ENCODE measurements around the gene OR5H14.
"Not testable (repeated sequence)": the region's sequence is repeated elsewhere in the genome, so short reads cannot be mapped to it uniquely, and the experiment has no call there.

OR5H14 gene

GRCh38 chr3:98147179-98147578, at the start of gene OR5H14:
TSS of gene OR5H14 (plus strand) at chr3:98147479. CDS start at chr3:98149386, 1,907 bp downstream.
- DNase-seq, result no peak

- DNase-seq, result no peak
These were observed 47.4 kb upstream of the OR5H14 start for GRCh38 chr3:98099848-98100247.

- DNase-seq, result no peak
These were observed 39.1 kb upstream of the OR5H14 start for GRCh38 chr3:98108162-98108561.

GRCh38 chr3:98109807-98110549, 37.3 kb upstream of the OR5H14 start:
- no peak for DNase-seq

GRCh38 chr3:98110550-98110908, 36.8 kb upstream of the OR5H14 start:
- DNase-seq, result no peak

GRCh38 chr3:98114264-98114663, 33.0 kb upstream of the OR5H14 start:
- no peak for DNase-seq

GRCh38 chr3:98115717-98116116, 31.6 kb upstream of the OR5H14 start:
- no peak for DNase-seq

- no peak for DNase-seq
These were observed 16.9 kb upstream of the OR5H14 start, which contains the start of gene OR5H1 for GRCh38 chr3:98130421-98130820. TSS of gene OR5H1 (plus strand) at chr3:98130721. CDS start at chr3:98132698, 1,977 bp downstream.

- DNase-seq, result no peak
These were observed 10.6 kb upstream of the OR5H14 start for GRCh38 chr3:98136631-98137030.

- not testable (repeated sequence) for DNase-seq
These were observed 9.3 kb upstream of the OR5H14 start for GRCh38 chr3:98137826-98138557.

- no peak for DNase-seq
These were observed 6.7 kb upstream of the OR5H14 start for GRCh38 chr3:98140531-98140930.

- no peak for DNase-seq
These were observed 1.5 kb downstream of the OR5H14 start for GRCh38 chr3:98148751-98149150.

- DNase-seq, result not testable (repeated sequence)
These were observed 2.2 kb downstream of the OR5H14 start for GRCh38 chr3:98149456-98149855.

GRCh38 chr3:98151241-98151640, 4.0 kb downstream of the OR5H14 start:
- no peak for DNase-seq

- no peak for DNase-seq
These were observed 19.1 kb downstream of the OR5H14 start, which contains the start of gene OR5H15 for GRCh38 chr3:98166396-98166795. TSS of gene OR5H15 (plus strand) at chr3:98166696. CDS start at chr3:98168700, 2,004 bp downstream.

GRCh38 chr3:98171071-98171470, 23.8 kb downstream of the OR5H14 start:
- no peak for DNase-seq

GRCh38 chr3:98172621-98173020, 25.3 kb downstream of the OR5H14 start:
- no peak for DNase-seq

- no peak for DNase-seq
These were observed 33.1 kb downstream of the OR5H14 start for GRCh38 chr3:98180319-98180890.

- no peak for DNase-seq
These were observed 34.9 kb downstream of the OR5H14 start for GRCh38 chr3:98182196-98182595.

GRCh38 chr3:98185180-98185579, 37.9 kb downstream of the OR5H14 start:
- DNase-seq, result no peak

GRCh38 chr3:98188545-98188944, 41.3 kb downstream of the OR5H14 start:
- DNase-seq, result no peak

- not testable (repeated sequence) for DNase-seq
These were observed 43.6 kb downstream of the OR5H14 start for GRCh38 chr3:98190911-98191310.

GRCh38 chr3:98196293-98196692, 49.0 kb downstream of the OR5H14 start:
- DNase-seq, result not testable (repeated sequence)

GRCh38 chr3:98199020-98199419, 51.7 kb downstream of the OR5H14 start:
- no peak for DNase-seq
